Activated T-cell treated with anti-CD3 and anti-CD28 coated beads, Interleukin-2, amount 50 U/mL, for 4 hours (primary cell): ENCODE results near the gene NECTIN1. TPM values are rescaled to one million over a fixed set of nuclear protein-coding genes. Genes with fewer than 3 reads are reported as not detected.

ENCODE experiments used
- ATAC-seq, 2 donors: fragments of 200-7000 bp; cut with Tn5 transposase; one replicate each; pipeline ENCODE4 v1.10.0; 2021
- DNase-seq: peaks from one replicate; pipeline ENCODE4 v3.0.0-alpha.2; 2020
- H3K27me3 Mint-ChIP-seq: one replicate; pipeline ENCODE4 v1.8.0; 2021; ENCODE audit warnings: low read depth, mixed read lengths
- H3K36me3 Mint-ChIP-seq: one replicate; pipeline ENCODE4 v1.8.0; 2022; ENCODE audit warnings: mixed read lengths; ENCODE audit not compliant: insufficient read depth
- H3K4me1 Mint-ChIP-seq: one replicate; pipeline ENCODE4 v1.8.0; 2021; ENCODE audit warnings: low read depth, mixed read lengths
- H3K4me3 Mint-ChIP-seq: one replicate; pipeline ENCODE4 v1.8.0; 2021; ENCODE audit warnings: mild to moderate bottlenecking, moderate library complexity, mixed read lengths
- H3K9me3 Mint-ChIP-seq: one replicate; pipeline ENCODE4 v1.8.0; 2021; ENCODE audit warnings: mixed read lengths
- total RNA-seq, 3 donors: library from RNA; stranded (reverse); gene quantifications; one replicate each; pipeline ENCODE4 v1.2.1, GENCODE V29; 2021

The NECTIN1 gene
- total RNA-seq, 3 donors from 2014 or later, result 7.5 to 9.0 (median 8.3) TPM

DNA sequence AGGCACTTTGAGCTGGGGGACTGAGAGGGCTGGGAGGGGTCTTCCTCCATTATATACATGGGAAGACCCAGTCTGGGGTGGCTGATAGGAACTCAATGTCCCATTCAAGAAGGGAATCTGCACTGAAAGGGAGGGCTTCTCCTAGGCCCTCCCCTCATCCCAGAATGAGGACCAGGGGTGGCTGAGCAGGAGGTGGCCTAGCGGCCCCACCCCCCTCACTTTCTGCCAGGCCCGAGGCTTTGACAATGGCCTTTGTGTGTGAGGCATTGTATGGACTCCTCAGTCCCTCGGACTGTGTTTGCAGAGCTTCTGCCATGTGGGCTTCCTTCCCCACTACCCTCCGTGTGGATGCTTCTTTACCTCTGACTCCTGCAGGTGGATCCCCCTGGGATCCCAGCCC lies 65.7 kb downstream of the NECTIN1 start:
- H3K4me1 Mint-ChIP-seq, result no peaks in the 10 kb centered on the region
- no peaks in the 10 kb centered on the region for H3K36me3 Mint-ChIP-seq
- no peak overlapping the region for H3K4me3 Mint-ChIP-seq
- DNase-seq (no peak), ATAC-seq (no peak)
- H3K9me3 Mint-ChIP-seq, result no peaks in the 10 kb centered on the region
- no peaks in the 10 kb centered on the region for H3K27me3 Mint-ChIP-seq

DNA sequence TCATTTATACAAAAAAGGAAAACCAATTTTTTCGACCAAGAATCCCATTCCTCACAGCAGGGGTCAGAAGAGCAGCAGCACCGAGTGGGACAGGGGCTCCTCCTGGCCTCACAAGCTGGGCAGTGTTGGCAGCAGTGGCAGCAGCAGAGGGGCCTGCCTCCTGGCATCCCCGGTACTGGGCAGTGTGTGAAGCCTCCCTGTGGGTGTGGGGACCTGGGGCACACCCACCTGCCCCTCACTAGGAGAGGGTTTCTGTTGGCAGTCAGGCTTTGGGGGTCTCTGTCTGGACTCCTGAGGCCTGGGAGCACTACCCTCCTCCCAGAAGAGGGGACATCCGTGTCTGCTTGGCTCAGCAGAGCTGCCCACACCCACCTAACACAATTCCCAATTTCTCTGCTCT lies 67.8 kb downstream of the NECTIN1 start:
- H3K4me3 Mint-ChIP-seq, result no peak overlapping the region
- no peak for DNase-seq
- H3K27me3 Mint-ChIP-seq, result no peaks in the 10 kb centered on the region
- no peaks in the 10 kb centered on the region for H3K9me3 Mint-ChIP-seq
- no peaks in the 10 kb centered on the region for H3K36me3 Mint-ChIP-seq
- no peaks in the 10 kb centered on the region for H3K4me1 Mint-ChIP-seq
- ATAC-seq, result no peak

DNA sequence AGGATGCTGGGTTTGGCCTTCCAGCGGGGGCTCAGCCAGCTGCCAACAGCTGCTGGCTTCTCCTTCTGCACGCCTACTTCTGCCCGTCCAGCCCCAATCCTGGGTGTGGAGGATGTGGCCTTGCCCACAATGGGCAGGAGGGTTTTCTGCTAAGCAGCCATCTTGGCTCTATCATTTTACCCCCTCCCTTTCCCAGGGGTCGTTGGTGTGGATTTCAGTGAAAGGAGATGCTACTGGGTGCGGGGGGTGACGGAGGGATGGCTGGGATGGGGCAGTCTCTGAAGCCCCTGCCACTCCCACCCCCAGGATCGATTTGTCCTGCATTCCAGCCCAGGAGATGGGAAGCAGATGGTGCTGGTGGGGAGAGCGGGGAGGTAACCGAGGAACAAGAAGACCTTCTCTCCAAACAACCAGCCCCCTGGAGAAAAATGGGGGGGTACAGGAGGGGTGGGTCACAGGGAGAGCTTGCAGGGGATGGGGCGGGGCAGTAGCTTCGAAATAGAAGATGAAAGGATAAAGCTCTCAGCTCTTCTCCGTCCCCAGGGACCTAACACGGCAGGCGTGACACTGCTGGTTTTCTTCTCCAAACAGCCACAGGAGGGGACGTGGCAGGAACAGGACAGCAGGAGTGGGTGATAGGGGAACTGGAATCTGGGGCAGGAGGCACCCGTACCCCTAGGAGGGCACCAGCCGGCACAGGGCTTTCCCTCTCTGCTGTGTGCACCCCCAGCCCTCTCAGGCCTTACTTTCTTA lies 68.9 kb downstream of the NECTIN1 start:
- Mint-ChIP-seq H3K9me3 (no peaks in the 10 kb centered on the region), H3K4me3 (no peak overlapping the region), H3K27me3 (peaks cover 3% of the 10 kb centered on the region), H3K36me3 (no peaks in the 10 kb centered on the region), H3K4me1 (no peaks in the 10 kb centered on the region)
- no peak for ATAC-seq
- no peak for DNase-seq

DNA sequence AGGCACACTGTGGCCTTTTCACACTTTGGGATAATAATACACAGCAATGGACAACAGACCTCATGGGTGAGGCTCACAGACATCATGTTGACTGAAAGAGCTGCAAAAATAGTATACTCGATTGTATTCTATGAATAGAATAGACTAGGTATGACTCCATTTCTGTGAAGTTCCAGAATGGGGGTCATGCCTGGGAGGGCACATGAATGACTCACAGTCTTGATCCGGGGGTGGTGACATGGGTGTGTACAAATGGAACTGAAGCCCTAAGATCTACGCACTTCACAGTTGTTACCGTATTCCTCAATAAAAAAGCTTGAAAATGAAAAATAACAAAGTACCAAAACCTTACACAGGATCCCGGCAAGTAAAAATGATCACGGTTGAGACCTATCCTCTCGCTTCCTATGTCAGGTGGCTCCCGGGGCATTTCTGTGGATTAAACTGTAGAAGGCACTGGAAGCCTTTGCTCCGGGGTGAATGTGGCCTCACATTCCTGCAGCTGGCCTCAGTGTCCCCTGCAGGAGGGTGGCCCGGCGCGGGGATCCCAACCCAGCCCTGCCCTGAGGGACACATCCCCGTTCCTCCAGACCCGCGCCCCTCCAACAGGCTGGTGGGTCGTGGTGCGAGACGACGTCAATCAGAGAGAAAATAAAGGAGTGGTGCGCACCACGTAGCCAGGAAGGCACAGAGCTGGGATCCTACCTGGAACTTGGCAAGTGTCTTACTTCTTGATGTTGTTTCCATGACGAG lies 75.9 kb downstream of the NECTIN1 start:
- peaks cover 13% of the 10 kb centered on the region for H3K27me3 Mint-ChIP-seq
- no peak for DNase-seq

DNA sequence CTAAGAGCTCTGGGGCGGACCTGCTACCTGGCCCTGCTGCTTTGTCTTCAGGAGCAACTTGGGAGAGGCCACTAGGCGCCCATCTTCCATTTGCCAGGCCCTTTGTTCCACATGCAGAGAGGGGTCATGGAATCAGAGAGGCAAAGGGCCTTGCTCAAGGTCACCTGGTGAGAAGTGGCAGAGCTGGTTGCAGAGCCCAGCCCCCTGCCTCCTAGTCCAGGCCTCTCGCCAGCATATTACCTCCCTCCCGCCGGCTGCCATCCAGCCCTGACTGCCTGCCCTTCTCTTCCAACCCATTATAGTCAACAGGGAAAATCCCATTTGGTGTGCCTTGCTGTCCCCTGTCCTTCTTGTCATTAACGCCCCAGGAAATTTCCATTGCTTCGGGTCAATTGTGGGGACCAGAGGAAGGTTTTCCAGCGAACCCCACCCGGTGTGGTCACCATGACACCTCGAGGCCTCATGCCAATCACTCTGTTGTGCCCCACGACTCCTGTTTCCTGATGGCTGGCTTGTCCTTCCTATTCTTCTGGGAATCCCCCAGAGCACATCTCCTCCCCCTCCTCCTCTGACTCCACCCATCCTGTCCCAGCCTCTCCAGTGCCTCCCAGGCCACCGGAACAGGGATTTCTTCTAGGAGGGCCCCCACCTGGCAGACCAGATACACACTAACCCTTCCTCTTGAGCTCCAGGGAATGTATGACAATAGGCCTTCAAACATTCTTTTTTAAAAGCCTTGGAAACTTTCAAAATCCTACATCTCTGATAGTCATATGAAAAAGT lies 77.0 kb downstream of the NECTIN1 start:
- ATAC-seq (no peak), DNase-seq (no peak)
- Mint-ChIP-seq H3K9me3 (no peaks in the 10 kb centered on the region), H3K4me3 (no peak overlapping the region), H3K27me3 (peaks cover 13% of the 10 kb centered on the region), H3K4me1 (no peaks in the 10 kb centered on the region), H3K36me3 (no peaks in the 10 kb centered on the region)

More for the DNA sequence above, 75.9 kb downstream of the NECTIN1 start:
- Mint-ChIP-seq H3K4me3 (no peak overlapping the region), H3K9me3 (no peaks in the 10 kb centered on the region), H3K4me1 (no peaks in the 10 kb centered on the region), H3K36me3 (no peaks in the 10 kb centered on the region)
- ATAC-seq, result no peak

DNA sequence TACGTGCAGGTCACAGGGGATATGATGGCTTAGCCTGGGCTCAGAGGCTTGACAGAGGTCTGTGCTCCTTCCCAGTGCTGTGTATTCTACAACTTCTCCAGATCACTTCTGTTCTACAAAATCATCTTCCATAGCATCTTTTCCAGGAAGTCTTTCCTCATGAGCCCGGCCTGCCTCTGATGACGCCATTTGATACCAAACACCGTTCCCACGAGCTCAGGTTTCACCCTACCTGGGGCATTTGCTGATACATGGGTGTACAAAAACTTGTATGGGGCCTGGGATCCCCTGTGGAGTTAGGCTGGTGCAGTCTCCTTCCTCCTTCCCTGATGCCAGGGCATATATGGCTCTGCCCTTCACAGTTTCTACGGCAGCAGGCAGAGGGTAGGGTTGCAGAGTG lies 78.7 kb downstream of the NECTIN1 start:
- H3K27me3 Mint-ChIP-seq, result peaks cover 10% of the 10 kb centered on the region
- no peaks in the 10 kb centered on the region for H3K4me1 Mint-ChIP-seq
- no peak for DNase-seq
- no peaks in the 10 kb centered on the region for H3K9me3 Mint-ChIP-seq
- ATAC-seq, result no peak
- H3K4me3 Mint-ChIP-seq, result no peak overlapping the region
- no peaks in the 10 kb centered on the region for H3K36me3 Mint-ChIP-seq

DNA sequence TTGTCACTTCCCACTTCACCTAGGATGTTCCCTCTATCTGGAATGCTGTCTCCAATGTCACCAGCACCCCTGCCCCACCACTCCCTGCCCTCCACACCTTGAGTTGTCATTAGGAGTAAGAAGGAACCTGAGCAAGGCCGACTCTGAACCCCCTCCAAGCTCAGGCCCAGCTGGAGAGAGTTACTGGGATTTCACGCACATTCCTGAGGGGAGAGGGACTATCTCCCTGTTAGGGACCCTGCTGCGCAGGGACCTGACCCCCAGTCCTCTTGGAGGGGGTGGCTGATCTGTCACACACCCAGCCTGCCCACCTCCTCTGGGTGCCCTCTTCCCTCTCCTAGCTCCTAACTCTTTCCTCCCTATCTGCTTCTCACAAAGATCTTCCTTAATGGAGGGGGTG lies 81.7 kb downstream of the NECTIN1 start:
- no peaks in the 10 kb centered on the region for H3K36me3 Mint-ChIP-seq
- DNase-seq, result no peak
- no peaks in the 10 kb centered on the region for H3K9me3 Mint-ChIP-seq
- ATAC-seq, result no peak
- H3K4me3 Mint-ChIP-seq, result no peak overlapping the region
- H3K4me1 Mint-ChIP-seq, result no peaks in the 10 kb centered on the region
- peaks cover 13% of the 10 kb centered on the region for H3K27me3 Mint-ChIP-seq

DNA sequence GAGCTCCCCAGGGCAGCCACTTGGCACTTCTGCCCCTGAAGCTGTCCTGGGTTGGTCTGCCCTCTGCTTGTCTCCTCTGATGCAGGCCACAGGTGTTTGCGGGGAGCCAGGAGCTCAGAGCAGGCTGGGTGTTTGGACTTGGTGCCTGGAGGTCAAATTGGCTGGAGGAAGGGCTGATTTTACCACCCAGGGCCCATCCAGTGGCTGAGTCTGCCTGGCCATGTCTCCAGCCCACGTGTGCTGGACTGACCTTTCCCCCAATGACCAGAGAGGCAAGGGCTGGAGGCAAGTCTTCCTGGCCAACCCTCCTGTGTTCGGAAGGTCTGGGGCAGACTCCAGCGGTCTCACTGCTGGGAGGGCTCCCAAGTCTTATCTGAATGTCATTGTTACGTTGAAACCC lies 84.0 kb downstream of the NECTIN1 start:
- ATAC-seq, result no peak
- Mint-ChIP-seq H3K9me3 (no peaks in the 10 kb centered on the region), H3K4me3 (no peak overlapping the region), H3K4me1 (no peaks in the 10 kb centered on the region), H3K36me3 (no peaks in the 10 kb centered on the region), H3K27me3 (peaks cover 11% of the 10 kb centered on the region)
- no peak for DNase-seq

DNA sequence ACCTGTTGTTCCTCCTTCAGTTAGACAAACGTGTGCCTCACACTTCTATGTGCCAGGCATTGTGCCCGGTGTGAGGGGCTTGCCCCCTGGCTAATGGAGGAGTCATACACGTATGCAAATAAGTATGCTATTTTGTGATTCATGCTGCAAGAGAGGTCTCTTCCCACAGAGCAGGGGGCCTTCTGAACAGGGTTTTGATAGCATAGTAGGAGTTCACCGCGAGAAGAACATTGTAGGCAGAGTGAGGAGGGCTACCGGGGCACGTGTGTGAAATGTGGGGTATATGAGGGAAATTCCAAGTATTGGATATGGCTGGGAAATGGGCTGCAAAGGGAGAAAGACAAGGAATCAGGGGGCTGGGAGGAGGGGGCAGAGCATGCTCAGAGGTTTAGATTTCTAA lies 84.5 kb downstream of the NECTIN1 start:
- DNase-seq (no peak), ATAC-seq (no peak)
- no peak overlapping the region for H3K4me3 Mint-ChIP-seq
- no peaks in the 10 kb centered on the region for H3K9me3 Mint-ChIP-seq
- H3K4me1 Mint-ChIP-seq, result no peaks in the 10 kb centered on the region
- peaks cover 9% of the 10 kb centered on the region for H3K27me3 Mint-ChIP-seq
- H3K36me3 Mint-ChIP-seq, result no peaks in the 10 kb centered on the region

DNA sequence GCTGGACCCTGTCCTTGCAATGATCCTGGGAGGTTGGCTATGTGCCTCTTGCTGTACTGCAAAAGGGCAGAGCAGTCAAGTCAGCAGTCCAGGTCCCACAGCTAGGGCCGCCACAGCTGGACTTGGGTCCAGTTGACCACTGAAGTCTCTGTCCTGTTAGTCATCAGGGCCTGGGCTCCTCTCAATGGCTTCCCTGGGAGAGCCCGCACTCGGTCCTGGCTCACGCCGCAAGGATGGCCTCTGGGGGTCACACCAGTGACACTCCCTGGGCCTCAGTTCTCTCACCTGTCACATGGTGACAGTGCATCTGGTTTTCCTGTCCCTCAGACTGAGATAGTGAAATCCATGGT lies 85.1 kb downstream of the NECTIN1 start:
- H3K27me3 Mint-ChIP-seq, result peaks cover 9% of the 10 kb centered on the region

DNA sequence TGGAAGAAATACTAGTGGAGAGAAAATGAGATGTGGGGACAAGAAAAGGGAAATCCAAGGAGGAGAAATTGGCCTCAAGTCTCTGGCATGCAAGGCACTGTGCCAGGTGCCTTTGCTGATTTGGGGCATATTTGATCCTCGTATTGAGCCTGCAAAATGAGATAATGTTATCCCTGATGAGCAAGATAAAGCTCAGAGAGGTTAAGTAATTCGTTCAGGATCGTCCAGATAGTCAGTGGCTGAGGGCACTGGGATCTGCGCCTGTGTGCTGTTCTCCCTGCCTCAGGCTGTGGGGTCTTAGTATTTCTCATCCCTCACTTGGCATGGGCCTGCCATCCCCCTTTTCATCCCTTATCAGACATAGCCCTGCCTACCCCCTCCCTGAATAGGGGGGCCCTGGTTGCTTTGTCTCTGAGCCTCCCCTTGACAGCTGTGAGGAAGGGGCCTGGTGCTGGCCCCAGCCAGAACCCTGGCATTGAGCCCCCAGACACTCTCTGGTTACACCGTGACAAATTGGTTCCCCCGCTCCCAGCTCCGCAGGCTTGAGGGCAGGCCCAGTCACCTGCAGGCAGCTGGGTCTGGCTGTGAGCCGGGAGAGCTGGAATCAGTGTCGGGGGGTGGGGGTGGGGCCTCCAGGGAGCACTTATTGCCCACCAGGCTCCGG lies 85.7 kb downstream of the NECTIN1 start:
- no peaks in the 10 kb centered on the region for H3K36me3 Mint-ChIP-seq
- peaks cover 9% of the 10 kb centered on the region for H3K27me3 Mint-ChIP-seq
- no peaks in the 10 kb centered on the region for H3K9me3 Mint-ChIP-seq
- ATAC-seq, result no peak
- H3K4me3 Mint-ChIP-seq, result no peak overlapping the region
- no peak for DNase-seq
- no peaks in the 10 kb centered on the region for H3K4me1 Mint-ChIP-seq

More for the DNA sequence above, 85.1 kb downstream of the NECTIN1 start:
- ATAC-seq (no peak), DNase-seq (no peak)
- Mint-ChIP-seq H3K9me3 (no peaks in the 10 kb centered on the region), H3K4me3 (no peak overlapping the region), H3K36me3 (no peaks in the 10 kb centered on the region), H3K4me1 (no peaks in the 10 kb centered on the region)

DNA sequence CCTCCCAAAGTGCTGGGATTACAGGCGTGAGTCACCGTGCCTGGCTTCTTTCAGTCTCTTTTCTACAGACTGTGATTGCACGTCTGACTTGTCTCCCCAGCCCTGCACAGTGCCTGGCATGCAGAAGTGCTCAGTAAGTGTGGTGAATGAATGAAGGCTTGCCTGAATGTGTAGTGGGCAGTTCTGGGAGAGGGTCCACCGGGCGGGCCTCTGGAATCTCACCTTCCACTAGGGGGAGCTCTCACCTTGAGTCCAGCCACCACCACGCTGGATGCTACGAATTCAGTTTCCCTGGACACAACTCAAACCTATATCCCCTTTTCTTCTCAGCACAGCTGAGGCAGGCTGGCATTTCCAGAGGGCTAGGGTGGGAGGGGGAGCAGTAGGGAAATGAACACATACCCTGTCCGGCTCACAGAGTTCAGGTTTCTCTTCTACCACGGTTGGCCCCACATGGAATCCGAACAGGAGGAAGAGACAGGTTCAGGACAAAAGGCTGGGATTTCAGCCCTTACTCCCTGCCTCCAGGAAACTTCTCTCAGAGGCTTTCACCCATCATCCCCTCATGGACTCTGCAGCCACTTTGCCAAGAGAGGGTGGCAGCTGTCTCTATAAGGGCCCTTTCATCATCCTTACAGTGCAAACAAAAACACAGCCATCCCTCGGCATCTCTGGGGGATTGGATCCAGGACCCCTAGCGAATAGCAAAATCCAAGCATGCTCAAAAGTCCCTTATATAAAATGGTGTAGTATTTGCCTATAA lies 86.8 kb downstream of the NECTIN1 start:
- Mint-ChIP-seq H3K4me3 (no peak overlapping the region), H3K9me3 (no peaks in the 10 kb centered on the region), H3K4me1 (no peaks in the 10 kb centered on the region), H3K27me3 (peaks cover 9% of the 10 kb centered on the region), H3K36me3 (no peaks in the 10 kb centered on the region)
- ATAC-seq, result no peak
- DNase-seq, result no peak

DNA sequence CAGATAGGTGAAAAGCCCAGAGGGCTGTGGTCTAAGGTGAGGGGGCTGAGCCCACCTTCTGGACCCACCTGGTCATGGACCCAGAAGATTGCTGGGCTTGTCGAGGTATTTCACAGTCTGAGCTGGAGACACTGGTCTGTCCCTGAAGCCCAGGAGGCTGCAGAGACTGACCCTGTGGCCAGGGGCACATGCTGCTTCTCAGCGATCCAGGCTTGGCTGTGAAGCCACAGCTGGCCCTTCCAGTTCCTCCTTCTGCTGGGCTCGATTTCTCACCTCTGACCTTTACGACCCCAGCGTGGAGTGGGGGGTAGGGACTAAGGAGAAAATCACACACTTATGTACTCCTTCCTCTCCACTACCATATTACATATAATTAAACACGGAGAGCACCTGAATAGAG lies 88.5 kb downstream of the NECTIN1 start:
- DNase-seq, result no peak
- no peak for ATAC-seq
- H3K4me1 Mint-ChIP-seq, result no peaks in the 10 kb centered on the region

More for the DNA sequence above, 88.5 kb downstream of the NECTIN1 start:
- Mint-ChIP-seq H3K27me3 (peaks cover 9% of the 10 kb centered on the region), H3K36me3 (no peaks in the 10 kb centered on the region), H3K4me3 (no peak overlapping the region), H3K9me3 (no peaks in the 10 kb centered on the region)
